SH-SY5Y (cell line): Measurements from ENCODE around the gene EXOC3.

ENCODE experiments used
- GATA2 ChIP-seq: IDR thresholded peaks from 2 replicates; pipeline ENCODE4 v1.6.1; 2011; ENCODE audit warnings: mild to moderate bottlenecking, low read depth, low read length
- GATA3 ChIP-seq: IDR thresholded peaks from 2 replicates; pipeline ENCODE4 v1.6.1; 2011; ENCODE audit warnings: low read depth, mild to moderate bottlenecking, low read length, moderate library complexity

EXOC3 gene

DNA sequence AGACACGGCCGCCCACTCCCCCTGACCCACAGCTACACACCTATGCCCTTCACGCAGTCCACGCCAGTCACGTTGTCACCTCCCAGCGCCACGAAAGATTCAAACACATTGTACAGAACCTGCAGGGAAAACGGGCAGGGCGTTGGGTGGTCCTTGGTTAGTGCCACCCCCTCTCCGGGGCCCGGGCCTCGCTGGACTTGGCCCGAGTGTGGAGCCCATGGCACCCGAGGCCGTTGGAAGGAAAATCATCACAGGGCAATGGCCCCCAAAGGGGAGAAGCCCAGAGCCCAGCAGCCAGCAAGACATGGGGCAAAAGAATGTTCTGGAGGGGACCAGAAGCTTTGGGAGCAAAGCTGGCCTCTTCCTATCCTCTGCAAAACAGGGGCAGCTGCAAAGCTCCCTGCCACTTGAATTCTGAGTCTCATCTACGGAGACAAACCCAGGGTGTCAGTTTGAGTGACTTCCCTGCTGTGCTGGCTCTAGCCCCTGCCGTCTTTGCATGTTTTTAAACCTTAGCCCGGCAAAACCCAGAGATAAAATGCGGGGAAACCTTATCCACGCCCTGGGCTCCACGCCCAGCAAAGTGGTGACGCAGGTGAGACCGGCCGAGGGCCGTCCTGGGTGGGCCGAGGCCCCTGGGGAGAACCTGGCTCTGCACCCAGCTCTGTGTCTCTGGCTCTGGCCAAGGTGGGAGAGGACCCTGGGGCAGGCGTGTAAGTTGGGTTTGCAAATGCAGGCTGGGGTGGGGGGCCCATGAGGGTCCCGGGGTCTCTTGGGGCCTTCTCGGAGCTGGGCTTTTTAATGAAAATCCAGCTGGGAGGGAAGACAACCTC lies 42.4 kb downstream of the EXOC3 start:
- TF ChIP-seq GATA2 (no peak), GATA3 (no peak)

DNA sequence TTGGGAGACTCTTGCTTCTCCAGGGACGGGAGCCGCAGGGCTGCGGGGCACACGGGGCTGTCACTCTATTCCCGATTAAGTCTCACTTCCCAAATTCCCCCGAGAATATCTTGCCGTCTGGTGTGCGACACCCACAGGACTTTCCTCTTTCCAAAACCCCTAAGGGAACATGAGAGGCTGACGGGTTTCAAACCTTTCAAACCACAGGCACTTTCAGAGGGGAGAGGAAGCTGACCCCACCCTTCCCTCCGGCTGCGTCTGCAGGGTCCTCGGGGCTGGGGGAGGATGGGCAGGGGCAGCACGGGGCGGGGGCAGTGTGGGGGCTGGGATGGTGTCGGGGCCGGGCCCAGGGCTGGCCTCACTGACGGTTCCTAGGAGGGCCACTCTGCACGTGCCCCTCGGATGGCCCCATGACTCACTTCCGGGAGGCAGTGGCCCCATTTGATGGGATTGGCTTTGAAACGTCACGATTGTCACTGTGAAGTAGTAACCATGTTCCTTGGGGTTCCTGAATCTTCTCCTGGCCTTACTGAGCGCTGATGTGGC lies 43.0 kb downstream of the EXOC3 start:
- TF ChIP-seq GATA3, result no peak
- no peak for TF ChIP-seq GATA2

- TF ChIP-seq GATA2 (no peak), GATA3 (no peak)
These were observed 45.3 kb downstream of the EXOC3 start for GRCh38 chr5:488241-488640.

DNA sequence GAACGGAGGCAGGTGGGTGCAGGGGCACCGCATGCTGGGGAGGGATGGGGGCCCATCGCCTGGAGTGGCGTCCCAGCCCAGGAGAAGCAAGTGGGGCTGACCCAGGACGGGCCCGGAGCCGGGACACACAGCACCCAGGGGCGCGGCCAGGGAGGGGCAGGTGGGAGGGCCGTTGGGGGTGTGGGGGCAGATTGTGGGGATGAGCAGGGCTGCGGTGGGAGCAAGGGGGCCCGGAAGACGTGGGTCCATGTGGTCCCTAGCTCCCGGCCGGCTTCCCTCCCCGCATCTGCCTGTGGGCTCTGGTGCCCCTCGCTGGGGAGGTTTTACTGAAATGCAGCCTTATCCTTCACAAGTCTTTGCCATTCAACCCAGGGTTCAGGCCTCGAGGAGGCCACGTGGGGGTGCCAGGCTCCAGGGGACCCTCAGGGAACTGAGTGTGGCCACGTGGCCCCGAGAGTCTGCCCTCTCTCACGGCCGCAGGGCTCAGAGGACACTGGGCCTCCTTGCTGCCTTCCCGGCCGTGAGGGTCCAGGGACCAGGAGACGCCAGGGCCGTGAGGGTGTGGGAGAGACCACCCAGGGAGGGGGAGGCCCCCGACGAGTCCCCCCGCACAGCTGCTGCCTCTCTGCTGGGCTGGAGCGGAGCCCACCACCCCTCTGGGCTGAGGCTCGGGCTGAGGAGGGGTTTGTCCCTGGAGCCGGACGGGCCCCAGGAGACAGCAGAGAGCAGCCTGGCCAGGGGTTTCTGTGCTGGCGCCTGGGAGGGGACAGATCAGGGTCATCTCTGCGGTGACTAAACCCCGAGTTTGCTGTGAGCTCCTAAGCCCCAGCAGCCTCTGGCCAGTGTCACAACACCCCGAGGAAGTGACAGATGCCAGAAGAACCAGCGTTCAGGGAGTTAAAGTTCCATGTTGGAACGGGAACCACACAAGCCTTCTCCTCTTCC lies 46.0 kb downstream of the EXOC3 start:
- TF ChIP-seq GATA2 (no peak), GATA3 (no peak)

DNA sequence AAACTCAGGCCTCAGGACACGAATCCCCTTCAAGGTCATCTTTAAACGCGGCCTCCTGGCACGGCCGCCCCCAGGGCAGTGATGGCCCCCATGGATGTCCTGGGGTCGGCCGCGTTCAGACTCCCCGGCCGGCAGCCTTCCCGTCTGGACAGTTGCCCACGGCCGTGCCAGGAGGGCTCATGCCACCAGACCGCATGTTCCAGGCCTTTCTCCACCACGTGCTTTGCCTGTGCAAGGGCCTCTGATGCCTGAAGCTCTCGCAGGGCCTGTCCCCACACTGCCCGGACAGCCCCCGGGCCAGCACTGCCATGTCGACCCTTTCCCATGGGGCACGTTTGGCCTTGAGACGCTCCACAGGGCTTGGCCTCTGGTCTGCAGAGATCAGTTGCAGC lies 46.7 kb downstream of the EXOC3 start:
- no peak for TF ChIP-seq GATA2

DNA sequence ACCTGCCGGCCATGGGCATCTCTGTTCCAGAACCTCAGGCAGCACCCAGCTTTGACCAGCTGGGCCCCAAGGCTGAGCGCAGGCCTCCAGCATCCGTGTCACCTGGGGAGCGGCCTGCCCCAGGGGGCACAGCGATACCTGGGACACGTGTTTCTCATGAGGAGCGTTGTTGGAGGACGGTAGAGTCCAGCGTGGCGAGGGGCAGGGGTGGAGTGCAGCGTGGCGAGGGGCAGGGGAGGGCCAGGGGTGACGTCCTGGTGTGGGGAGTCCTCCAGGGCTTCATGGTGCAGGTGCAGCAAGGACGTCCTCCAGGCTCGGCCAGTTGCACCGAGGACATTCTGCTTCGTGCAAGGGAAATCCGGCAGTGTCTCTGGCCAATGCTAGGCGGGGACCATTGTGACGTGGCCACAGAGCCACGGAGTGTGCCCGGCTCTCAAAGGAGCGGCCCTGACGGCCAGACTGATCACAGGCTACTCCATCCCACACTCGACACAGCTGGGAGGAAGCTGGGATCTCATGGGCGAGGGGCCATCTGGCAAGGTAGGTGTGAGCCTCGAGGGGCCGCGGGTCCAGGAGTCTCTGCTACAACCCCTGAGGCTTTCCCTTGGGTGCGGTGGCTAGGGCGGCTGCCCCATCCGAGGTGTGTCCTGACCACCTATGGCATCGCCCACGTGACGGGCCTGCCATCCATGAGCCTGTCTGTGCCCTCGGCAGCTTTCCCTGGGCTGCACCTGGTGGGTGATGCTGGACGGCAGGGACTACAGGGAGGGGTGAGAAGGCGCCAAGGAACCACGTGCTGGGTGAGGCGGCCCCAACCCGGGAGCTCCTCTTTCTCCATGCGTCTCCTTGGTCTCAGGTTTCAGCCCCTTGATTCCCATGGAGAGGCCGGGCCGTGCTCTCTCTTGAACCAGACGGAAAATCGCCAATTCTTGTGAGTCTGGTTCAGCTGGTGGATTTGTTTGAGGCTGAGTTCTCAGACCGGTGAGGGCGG lies 47.4 kb downstream of the EXOC3 start:
- no peak for TF ChIP-seq GATA3
- no peak for TF ChIP-seq GATA2

DNA sequence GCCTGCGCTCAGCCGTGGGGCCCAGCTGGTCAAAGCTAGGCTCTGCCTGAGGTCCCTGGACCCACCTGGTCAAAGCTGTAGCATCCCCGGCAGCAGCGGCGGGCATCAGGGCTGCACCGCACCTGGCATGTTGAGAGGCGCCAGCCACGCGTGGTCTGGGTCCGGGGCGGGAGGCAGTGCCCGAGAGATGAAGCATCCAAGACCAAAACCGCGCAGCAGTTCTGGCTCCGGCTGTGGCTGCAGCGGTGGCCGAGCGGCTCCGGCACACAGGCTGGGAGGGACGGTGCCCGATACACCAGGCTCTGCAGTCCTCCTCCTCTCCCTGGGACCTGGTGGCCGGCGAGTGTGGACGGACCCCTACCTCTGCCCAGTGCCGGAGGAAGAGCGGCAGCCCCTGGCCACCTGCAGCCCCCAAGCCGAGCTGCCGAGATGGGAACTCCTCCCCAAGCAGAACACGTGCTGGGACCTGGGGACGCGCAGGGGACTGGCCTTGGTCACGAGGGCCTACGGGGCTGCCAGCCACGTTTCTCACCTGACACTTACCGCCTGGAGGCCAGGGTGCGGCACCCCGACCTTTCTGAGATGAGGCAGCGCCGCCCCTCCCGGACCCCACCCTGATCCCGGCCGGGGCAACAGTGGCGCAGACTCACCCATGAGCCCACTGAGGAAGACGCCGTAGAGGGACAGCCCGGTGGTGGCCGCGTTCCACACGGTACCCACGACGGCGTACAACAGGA lies 48.3 kb downstream of the EXOC3 start:
- TF ChIP-seq GATA3, result no peak
- no peak for TF ChIP-seq GATA2

DNA sequence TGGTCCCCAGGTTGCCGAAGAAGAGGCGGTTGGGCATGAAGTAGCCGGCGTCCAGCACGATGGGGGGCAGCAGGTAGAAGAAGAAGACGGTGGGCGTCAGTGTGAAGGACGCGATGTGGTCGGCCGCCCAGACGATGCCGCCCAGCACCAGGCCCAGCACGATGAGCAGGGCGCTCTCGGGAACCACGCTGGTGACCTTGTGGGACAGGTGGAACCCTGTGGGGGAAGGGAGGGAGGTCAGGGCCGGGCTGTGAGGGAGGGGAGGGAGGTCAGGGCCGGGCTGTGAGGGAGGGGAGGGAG lies 48.8 kb downstream of the EXOC3 start:
- no peak for TF ChIP-seq GATA3
- no peak for TF ChIP-seq GATA2

GRCh38 chr5:492314-492893 lies 49.4 kb downstream of the EXOC3 start:
- no peak for TF ChIP-seq GATA2
- no peak for TF ChIP-seq GATA3

- TF ChIP-seq GATA2 (no peak), GATA3 (no peak)
These were observed 50.2 kb downstream of the EXOC3 start for GRCh38 chr5:493119-493701.

DNA sequence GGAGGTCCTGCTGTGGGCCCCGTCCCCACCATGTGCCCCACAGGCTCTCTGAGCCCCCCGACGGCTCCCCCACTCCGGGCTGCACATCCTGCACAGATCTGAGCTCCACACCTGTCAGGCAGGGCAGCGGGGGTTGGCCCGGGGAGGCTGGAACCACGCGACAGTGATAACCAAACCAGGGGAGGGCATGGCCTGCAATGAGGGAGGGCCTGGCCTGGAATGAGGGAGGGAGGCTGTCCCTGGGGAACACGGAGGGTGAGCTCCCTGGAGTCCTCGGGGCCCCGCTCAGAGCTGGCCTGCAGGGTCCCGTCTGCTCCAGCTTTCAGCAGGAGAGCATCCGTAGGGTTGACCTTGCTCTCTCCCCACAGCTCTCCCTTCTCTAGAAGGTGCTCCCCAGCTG lies 50.8 kb downstream of the EXOC3 start:
- TF ChIP-seq GATA3, result no peak
- no peak for TF ChIP-seq GATA2

DNA sequence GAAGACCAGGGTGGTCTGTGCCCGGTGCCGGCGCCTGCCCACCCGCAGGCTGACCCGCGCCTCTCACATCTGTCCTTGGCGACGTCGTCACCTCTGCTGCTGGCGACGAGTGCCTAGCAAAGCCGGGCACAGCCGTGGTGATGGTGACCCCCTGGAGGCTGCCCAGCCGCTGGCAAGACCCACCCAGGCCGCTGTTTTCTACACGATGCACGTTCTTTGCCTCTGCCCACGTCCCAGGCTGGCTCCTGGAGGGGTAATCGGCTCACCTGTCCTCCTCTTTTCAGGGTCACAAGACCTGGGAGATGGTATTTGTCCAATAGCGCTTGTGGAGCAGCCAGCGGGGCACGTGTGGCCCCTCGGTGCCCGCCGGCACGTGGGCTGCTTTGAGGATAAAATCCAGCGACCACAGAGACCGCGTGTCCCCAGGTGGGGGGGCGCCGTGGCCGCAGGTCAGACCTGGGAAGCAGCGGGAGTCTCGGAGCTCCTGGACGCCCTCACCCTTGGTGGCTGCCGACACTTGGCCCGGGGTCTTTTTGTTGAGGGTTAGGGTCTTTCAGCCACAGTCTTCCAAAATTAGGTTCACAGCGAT lies 51.8 kb downstream of the EXOC3 start:
- TF ChIP-seq GATA3 (no peak), GATA2 (no peak)
